Measurements from ENCODE around the gene ADGRG1.

DNA sequence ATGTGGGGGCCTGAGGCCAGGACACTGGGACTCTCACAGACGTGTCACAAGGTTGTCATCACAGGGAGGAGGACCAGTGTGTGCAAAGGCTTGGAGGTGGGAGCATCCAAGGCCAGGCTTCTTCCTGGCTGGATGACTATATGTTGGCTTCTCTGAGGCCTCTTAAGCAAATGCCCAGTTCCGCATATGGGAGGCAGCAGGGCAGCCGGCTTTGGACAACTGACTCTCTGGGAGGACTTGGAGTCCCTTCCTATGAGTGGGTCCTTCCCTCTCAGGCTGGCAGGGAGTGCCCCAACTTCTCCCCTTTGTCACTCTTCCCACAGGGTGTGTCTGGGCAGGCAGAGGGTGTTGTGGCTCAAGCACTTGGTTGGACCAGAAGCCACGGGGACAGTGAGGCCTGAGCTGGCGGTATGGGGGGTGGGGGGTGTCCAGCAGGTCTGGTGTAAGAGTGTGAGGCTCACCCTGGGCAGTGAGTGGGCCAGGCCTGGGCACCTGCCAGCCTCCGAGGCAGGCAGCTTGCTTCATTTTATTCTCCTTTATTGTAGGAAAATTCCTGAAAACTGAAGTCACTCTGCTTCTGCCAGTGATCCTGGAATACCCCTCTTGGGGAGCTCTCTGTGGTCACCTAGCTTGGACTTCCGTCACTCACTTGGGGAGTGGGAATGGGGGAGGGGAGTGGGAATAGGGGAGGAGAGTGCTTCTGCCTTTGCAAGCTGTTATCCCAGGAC, 14.9 kb downstream of the ADGRG1 start:
- TF ChIP-seq, protein P1, sequence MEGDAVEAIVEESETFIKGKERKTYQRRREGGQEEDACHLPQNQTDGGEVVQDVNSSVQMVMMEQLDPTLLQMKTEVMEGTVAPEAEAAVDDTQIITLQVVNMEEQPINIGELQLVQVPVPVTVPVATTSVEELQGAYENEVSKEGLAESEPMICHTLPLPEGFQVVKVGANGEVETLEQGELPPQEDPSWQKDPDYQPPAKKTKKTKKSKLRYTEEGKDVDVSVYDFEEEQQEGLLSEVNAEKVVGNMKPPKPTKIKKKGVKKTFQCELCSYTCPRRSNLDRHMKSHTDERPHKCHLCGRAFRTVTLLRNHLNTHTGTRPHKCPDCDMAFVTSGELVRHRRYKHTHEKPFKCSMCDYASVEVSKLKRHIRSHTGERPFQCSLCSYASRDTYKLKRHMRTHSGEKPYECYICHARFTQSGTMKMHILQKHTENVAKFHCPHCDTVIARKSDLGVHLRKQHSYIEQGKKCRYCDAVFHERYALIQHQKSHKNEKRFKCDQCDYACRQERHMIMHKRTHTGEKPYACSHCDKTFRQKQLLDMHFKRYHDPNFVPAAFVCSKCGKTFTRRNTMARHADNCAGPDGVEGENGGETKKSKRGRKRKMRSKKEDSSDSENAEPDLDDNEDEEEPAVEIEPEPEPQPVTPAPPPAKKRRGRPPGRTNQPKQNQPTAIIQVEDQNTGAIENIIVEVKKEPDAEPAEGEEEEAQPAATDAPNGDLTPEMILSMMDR (IDR thresholded peaks at IDR 0.05), result no peak
- TF ChIP-seq POLR2A (IDR thresholded peaks at IDR 0.05), result no peak

All from uterus (tissue), 2 donors.